GM19372 (cell line): ENCODE results near the gene IFT81.
"Not testable (repeated sequence)": the region's sequence is repeated elsewhere in the genome, so short reads cannot be mapped to it uniquely, and the experiment has no call there.

ENCODE experiments used
- ATAC-seq: cut with Tn5 transposase; IDR thresholded peaks from one replicate; pipeline ENCODE4 v1.9.1; 2021; ENCODE audit warnings: mild to moderate bottlenecking, low read depth, moderate library complexity; ENCODE audit not compliant: unreplicated experiment

IFT81 gene

GRCh38 chr12:110107369-110108281 is 16.5 kb upstream of the IFT81 start:
- no peak for ATAC-seq

GRCh38 chr12:110108309-110109036 is 15.7 kb upstream of the IFT81 start:
- no peak for ATAC-seq

- no peak for ATAC-seq
Observed at GRCh38 chr12:110109037-110109836, 14.9 kb upstream of the IFT81 start.

GRCh38 chr12:110109837-110110535 is 14.2 kb upstream of the IFT81 start:
- no peak for ATAC-seq

GRCh38 chr12:110111476-110112334 is 12.5 kb upstream of the IFT81 start:
- ATAC-seq = no peak

GRCh38 chr12:110112335-110112660 is 11.9 kb upstream of the IFT81 start:
- ATAC-seq = no peak

GRCh38 chr12:110114528-110114937 is 9.6 kb upstream of the IFT81 start:
- no peak for ATAC-seq

- no peak for ATAC-seq
Observed at GRCh38 chr12:110115675-110116074, 8.5 kb upstream of the IFT81 start.

- ATAC-seq = no peak
Observed at GRCh38 chr12:110116623-110117022, 7.5 kb upstream of the IFT81 start.

GRCh38 chr12:110117210-110117609 is 6.9 kb upstream of the IFT81 start:
- ATAC-seq = not testable (repeated sequence)

- ATAC-seq = no peak
Observed at GRCh38 chr12:110117956-110118685, 6.0 kb upstream of the IFT81 start.

GRCh38 chr12:110122929-110123328 is 1.2 kb upstream of the IFT81 start:
- ATAC-seq = no peak

GRCh38 chr12:110123919-110124268 is 263 bp upstream of the IFT81 start:
- no peak for ATAC-seq

GRCh38 chr12:110126557-110126956 is 2.4 kb downstream of the IFT81 start:
- no peak for ATAC-seq

- ATAC-seq = no peak
Observed at GRCh38 chr12:110134691-110135411, 10.7 kb downstream of the IFT81 start.

- no peak for ATAC-seq
Observed at GRCh38 chr12:110135806-110136205, 11.6 kb downstream of the IFT81 start.

- no peak for ATAC-seq
Observed at GRCh38 chr12:110137786-110138185, 13.6 kb downstream of the IFT81 start.

GRCh38 chr12:110141389-110141788 is 17.2 kb downstream of the IFT81 start:
- ATAC-seq = no peak
